Measurements from ENCODE around the gene TNRC18.

The TNRC18 gene

GRCh38 chr7:5414916-5415315, 8.7 kb downstream of the TNRC18 start:
- Histone ChIP-seq H3K27ac (ENCODE audit: low read length) (no peak overlapping the region), H3K9me3 (ENCODE audit: control insufficient read depth, low read depth, low read length) (no peaks in the 10 kb centered on the region), H3K4me3 (ENCODE audit: low read length) (no peak overlapping the region), H3K36me3 (ENCODE audit: control insufficient read depth, low read depth, low read length) (no peaks in the 10 kb centered on the region), H3K4me1 (ENCODE audit: control insufficient read depth, low read depth, low read length) (peaks cover 17% of the 10 kb centered on the region), H3K27me3 (ENCODE audit: control insufficient read depth, insufficient read depth, low read length) (peaks cover 37% of the 10 kb centered on the region), H3K9ac (ENCODE audit: low read length) (no peak overlapping the region)

GRCh38 chr7:5413449-5413786, 10.2 kb downstream of the TNRC18 start:
- H3K4me1 ChIP-seq (ENCODE audit: control insufficient read depth, low read depth, low read length): peaks cover 18% of the 10 kb centered on the region
- H3K4me3 ChIP-seq (ENCODE audit: low read length): no peak overlapping the region
- H3K27ac ChIP-seq (ENCODE audit: low read length): no peak overlapping the region
- no peaks in the 10 kb centered on the region for H3K9me3 ChIP-seq (ENCODE audit: control insufficient read depth, low read depth, low read length)
- no peak overlapping the region for H3K9ac ChIP-seq (ENCODE audit: low read length)
- no peaks in the 10 kb centered on the region for H3K36me3 ChIP-seq (ENCODE audit: control insufficient read depth, low read depth, low read length)
- peaks cover 35% of the 10 kb centered on the region for H3K27me3 ChIP-seq (ENCODE audit: control insufficient read depth, insufficient read depth, low read length)

- Histone ChIP-seq H3K27me3 (ENCODE audit: control insufficient read depth, insufficient read depth, low read length) (peaks cover 33% of the 10 kb centered on the region), H3K9me3 (ENCODE audit: control insufficient read depth, low read depth, low read length) (no peaks in the 10 kb centered on the region), H3K4me3 (ENCODE audit: low read length) (no peak overlapping the region), H3K4me1 (ENCODE audit: control insufficient read depth, low read depth, low read length) (peaks cover 20% of the 10 kb centered on the region), H3K9ac (ENCODE audit: low read length) (no peak overlapping the region), H3K27ac (ENCODE audit: low read length) (no peak overlapping the region), H3K36me3 (ENCODE audit: control insufficient read depth, low read depth, low read length) (no peaks in the 10 kb centered on the region)
These were observed 14.9 kb downstream of the TNRC18 start for GRCh38 chr7:5408777-5409176.

GRCh38 chr7:5406957-5407945, 16.4 kb downstream of the TNRC18 start:
- Histone ChIP-seq H3K9me3 (ENCODE audit: control insufficient read depth, low read depth, low read length) (no peaks in the 10 kb centered on the region), H3K27ac (ENCODE audit: low read length) (no peak overlapping the region), H3K36me3 (ENCODE audit: control insufficient read depth, low read depth, low read length) (no peaks in the 10 kb centered on the region), H3K27me3 (ENCODE audit: control insufficient read depth, insufficient read depth, low read length) (peaks cover 33% of the 10 kb centered on the region), H3K4me3 (ENCODE audit: low read length) (peak overlapping the region; percentile 6), H3K4me1 (ENCODE audit: control insufficient read depth, low read depth, low read length) (peaks cover 17% of the 10 kb centered on the region), H3K9ac (ENCODE audit: low read length) (no peak overlapping the region)

- Histone ChIP-seq H3K4me1 (ENCODE audit: control insufficient read depth, low read depth, low read length) (peaks cover 17% of the 10 kb centered on the region), H3K9me3 (ENCODE audit: control insufficient read depth, low read depth, low read length) (no peaks in the 10 kb centered on the region), H3K4me3 (ENCODE audit: low read length) (no peak overlapping the region), H3K27me3 (ENCODE audit: control insufficient read depth, insufficient read depth, low read length) (peaks cover 30% of the 10 kb centered on the region), H3K27ac (ENCODE audit: low read length) (no peak overlapping the region), H3K36me3 (ENCODE audit: control insufficient read depth, low read depth, low read length) (no peaks in the 10 kb centered on the region), H3K9ac (ENCODE audit: low read length) (no peak overlapping the region)
These were observed 19.2 kb downstream of the TNRC18 start for GRCh38 chr7:5404421-5404826.

- Histone ChIP-seq H3K9ac (ENCODE audit: low read length) (no peak overlapping the region), H3K36me3 (ENCODE audit: control insufficient read depth, low read depth, low read length) (no peaks in the 10 kb centered on the region), H3K9me3 (ENCODE audit: control insufficient read depth, low read depth, low read length) (no peaks in the 10 kb centered on the region), H3K4me3 (ENCODE audit: low read length) (no peak overlapping the region), H3K27me3 (ENCODE audit: control insufficient read depth, insufficient read depth, low read length) (peaks cover 20% of the 10 kb centered on the region), H3K27ac (ENCODE audit: low read length) (no peak overlapping the region), H3K4me1 (ENCODE audit: control insufficient read depth, low read depth, low read length) (peaks cover 10% of the 10 kb centered on the region)
These were observed 20.2 kb downstream of the TNRC18 start for GRCh38 chr7:5403442-5403841.

GRCh38 chr7:5397736-5398135, 25.9 kb downstream of the TNRC18 start:
- H3K4me3 ChIP-seq (ENCODE audit: low read length): no peak overlapping the region
- no peaks in the 10 kb centered on the region for H3K36me3 ChIP-seq (ENCODE audit: control insufficient read depth, low read depth, low read length)
- H3K27me3 ChIP-seq (ENCODE audit: control insufficient read depth, insufficient read depth, low read length): no peaks in the 10 kb centered on the region
- no peak overlapping the region for H3K9ac ChIP-seq (ENCODE audit: low read length)
- H3K4me1 ChIP-seq (ENCODE audit: control insufficient read depth, low read depth, low read length): no peaks in the 10 kb centered on the region
- no peak overlapping the region for H3K27ac ChIP-seq (ENCODE audit: low read length)
- H3K9me3 ChIP-seq (ENCODE audit: control insufficient read depth, low read depth, low read length): no peaks in the 10 kb centered on the region

- Histone ChIP-seq H3K27ac (ENCODE audit: low read length) (no peak overlapping the region), H3K9me3 (ENCODE audit: control insufficient read depth, low read depth, low read length) (no peaks in the 10 kb centered on the region), H3K4me3 (ENCODE audit: low read length) (no peak overlapping the region), H3K36me3 (ENCODE audit: control insufficient read depth, low read depth, low read length) (no peaks in the 10 kb centered on the region), H3K4me1 (ENCODE audit: control insufficient read depth, low read depth, low read length) (no peaks in the 10 kb centered on the region), H3K27me3 (ENCODE audit: control insufficient read depth, insufficient read depth, low read length) (no peaks in the 10 kb centered on the region), H3K9ac (ENCODE audit: low read length) (no peak overlapping the region)
These were observed 26.5 kb downstream of the TNRC18 start for GRCh38 chr7:5396999-5397663.

GRCh38 chr7:5396542-5396941, 27.1 kb downstream of the TNRC18 start:
- Histone ChIP-seq H3K9ac (ENCODE audit: low read length) (no peak overlapping the region), H3K4me1 (ENCODE audit: control insufficient read depth, low read depth, low read length) (no peaks in the 10 kb centered on the region), H3K9me3 (ENCODE audit: control insufficient read depth, low read depth, low read length) (no peaks in the 10 kb centered on the region), H3K36me3 (ENCODE audit: control insufficient read depth, low read depth, low read length) (no peaks in the 10 kb centered on the region), H3K4me3 (ENCODE audit: low read length) (no peak overlapping the region), H3K27ac (ENCODE audit: low read length) (no peak overlapping the region), H3K27me3 (ENCODE audit: control insufficient read depth, insufficient read depth, low read length) (no peaks in the 10 kb centered on the region)

GRCh38 chr7:5395246-5395645, 28.4 kb downstream of the TNRC18 start:
- H3K4me3 ChIP-seq (ENCODE audit: low read length): no peak overlapping the region
- H3K9ac ChIP-seq (ENCODE audit: low read length): no peak overlapping the region
- H3K27ac ChIP-seq (ENCODE audit: low read length): no peak overlapping the region

GRCh38 chr7:5394264-5395105, 29.1 kb downstream of the TNRC18 start:
- Histone ChIP-seq H3K27ac (ENCODE audit: low read length) (no peak overlapping the region), H3K9me3 (ENCODE audit: control insufficient read depth, low read depth, low read length) (no peaks in the 10 kb centered on the region), H3K4me3 (ENCODE audit: low read length) (no peak overlapping the region), H3K27me3 (ENCODE audit: control insufficient read depth, insufficient read depth, low read length) (no peaks in the 10 kb centered on the region), H3K36me3 (ENCODE audit: control insufficient read depth, low read depth, low read length) (no peaks in the 10 kb centered on the region), H3K4me1 (ENCODE audit: control insufficient read depth, low read depth, low read length) (no peaks in the 10 kb centered on the region), H3K9ac (ENCODE audit: low read length) (no peak overlapping the region)

More at GRCh38 chr7:5395246-5395645, 28.4 kb downstream of the TNRC18 start:
- Histone ChIP-seq H3K9me3 (ENCODE audit: control insufficient read depth, low read depth, low read length) (no peaks in the 10 kb centered on the region), H3K27me3 (ENCODE audit: control insufficient read depth, insufficient read depth, low read length) (no peaks in the 10 kb centered on the region), H3K4me1 (ENCODE audit: control insufficient read depth, low read depth, low read length) (no peaks in the 10 kb centered on the region), H3K36me3 (ENCODE audit: control insufficient read depth, low read depth, low read length) (no peaks in the 10 kb centered on the region)
